Measurements from ENCODE around the gene PINLYP. TPM values are rescaled to one million over a fixed set of nuclear protein-coding genes. Genes with fewer than 3 reads are reported as not detected.

The PINLYP gene
- total and polyA plus RNA-seq, 2 of the 13 experiments (the other 11 are each of a cell fraction or from before 2014, with no cell fraction given) = 0.21 to 0.24 TPM

GRCh38 chr19:43534305-43534815 lies 41.2 kb upstream of the PINLYP start (continued):
- no peak for TF ChIP-seq ZHX2 (IDR thresholded peaks at IDR 0.05; ENCODE audit: low read depth)
- no peak for TF ChIP-seq ZHX2 (CRISPR knock-in tag; IDR thresholded peaks at IDR 0.05; ENCODE audit: borderline replicate concordance)
- TF ChIP-seq ZNF556 (CRISPR knock-in tag; IDR thresholded peaks at IDR 0.05; ENCODE audit: borderline replicate concordance) = no peak
- no peak for TF ChIP-seq HDAC1 (CRISPR knock-in tag; IDR thresholded peaks at IDR 0.05)
- TF ChIP-seq MATR3 (CRISPR knock-in tag; IDR thresholded peaks at IDR 0.05) = no peak
- TF ChIP-seq TGIF2 (CRISPR knock-in tag; IDR thresholded peaks at IDR 0.05) = no peak
- no peak for TF ChIP-seq HNRNPLL (IDR thresholded peaks at IDR 0.05; ENCODE audit: low read depth, low read length, poor library complexity, severe bottlenecking)
- TF ChIP-seq RARA (CRISPR knock-in tag; IDR thresholded peaks at IDR 0.05) = no peak
- TF ChIP-seq ZNF546 (CRISPR knock-in tag; conservative IDR thresholded peaks at IDR 0.05) = no peak
- no peak for TF ChIP-seq TAF15 (IDR thresholded peaks at IDR 0.05; ENCODE audit: low read depth, low read length, poor library complexity, severe bottlenecking)
- no peak for TF ChIP-seq ASH2L (IDR thresholded peaks at IDR 0.05; ENCODE audit: insufficient read length, low read depth, low read length)
- no peak for TF ChIP-seq ZNF740 (CRISPR knock-in tag; IDR thresholded peaks at IDR 0.05)
- no peak for TF ChIP-seq ZFP62 (CRISPR knock-in tag; IDR thresholded peaks at IDR 0.05)

Data from HepG2 (cell line).